Neural cell (in vitro differentiated cells): ENCODE data around the gene PYHIN1.

Source experiments
- EP300 ChIP-seq: fragments of 450-650 bp; conservative IDR thresholded peaks from 2 replicates; pipeline ENCODE4 v1.6.1; 2014; ENCODE audit warnings: antibody characterized with exemption, mild to moderate bottlenecking, moderate library complexity; ENCODE audit not compliant: poor library complexity, severe bottlenecking
- SMC3 ChIP-seq: fragments of 450-650 bp; conservative IDR thresholded peaks from 2 replicates; pipeline ENCODE4 v1.6.1; 2014; ENCODE audit warnings: antibody characterized with exemption, mild to moderate bottlenecking, moderate library complexity; ENCODE audit not compliant: poor library complexity
- TF ChIP-seq, protein P1 (sequence below): fragments of 450-650 bp; IDR thresholded peaks from 2 replicates; pipeline ENCODE4 v1.5.1; 2014; ENCODE audit warnings: antibody characterized with exemption, mild to moderate bottlenecking, moderate library complexity; ENCODE audit not compliant: poor library complexity, severe bottlenecking
- TF ChIP-seq, protein P2 (sequence below): IDR thresholded peaks from 2 replicates; pipeline ENCODE4 v1.6.1; 2012; ENCODE audit warnings: borderline replicate concordance

DNA sequence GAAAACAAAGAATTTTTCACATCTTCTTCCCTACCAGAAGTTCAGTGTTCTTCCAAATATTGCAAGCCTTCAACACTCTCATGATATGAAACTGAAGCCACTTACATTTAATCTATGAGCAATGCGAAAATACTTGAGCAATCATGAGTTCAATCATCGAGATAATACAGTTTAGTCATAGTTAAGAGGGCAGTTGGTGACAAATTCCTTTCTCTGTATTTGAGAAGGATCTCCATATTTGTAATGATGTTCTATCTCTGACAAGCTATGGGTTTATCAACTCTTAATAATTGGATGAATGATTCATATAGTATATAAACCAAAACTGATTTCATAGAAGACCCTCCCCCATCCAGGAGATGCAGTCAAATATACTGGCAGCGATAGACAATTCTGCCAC, 29.7 kb upstream of the PYHIN1 start:
- TF ChIP-seq, protein P1, sequence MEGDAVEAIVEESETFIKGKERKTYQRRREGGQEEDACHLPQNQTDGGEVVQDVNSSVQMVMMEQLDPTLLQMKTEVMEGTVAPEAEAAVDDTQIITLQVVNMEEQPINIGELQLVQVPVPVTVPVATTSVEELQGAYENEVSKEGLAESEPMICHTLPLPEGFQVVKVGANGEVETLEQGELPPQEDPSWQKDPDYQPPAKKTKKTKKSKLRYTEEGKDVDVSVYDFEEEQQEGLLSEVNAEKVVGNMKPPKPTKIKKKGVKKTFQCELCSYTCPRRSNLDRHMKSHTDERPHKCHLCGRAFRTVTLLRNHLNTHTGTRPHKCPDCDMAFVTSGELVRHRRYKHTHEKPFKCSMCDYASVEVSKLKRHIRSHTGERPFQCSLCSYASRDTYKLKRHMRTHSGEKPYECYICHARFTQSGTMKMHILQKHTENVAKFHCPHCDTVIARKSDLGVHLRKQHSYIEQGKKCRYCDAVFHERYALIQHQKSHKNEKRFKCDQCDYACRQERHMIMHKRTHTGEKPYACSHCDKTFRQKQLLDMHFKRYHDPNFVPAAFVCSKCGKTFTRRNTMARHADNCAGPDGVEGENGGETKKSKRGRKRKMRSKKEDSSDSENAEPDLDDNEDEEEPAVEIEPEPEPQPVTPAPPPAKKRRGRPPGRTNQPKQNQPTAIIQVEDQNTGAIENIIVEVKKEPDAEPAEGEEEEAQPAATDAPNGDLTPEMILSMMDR = no peak
- no peak for TF ChIP-seq EP300
- TF ChIP-seq SMC3 = no peak
- TF ChIP-seq, protein P2, sequence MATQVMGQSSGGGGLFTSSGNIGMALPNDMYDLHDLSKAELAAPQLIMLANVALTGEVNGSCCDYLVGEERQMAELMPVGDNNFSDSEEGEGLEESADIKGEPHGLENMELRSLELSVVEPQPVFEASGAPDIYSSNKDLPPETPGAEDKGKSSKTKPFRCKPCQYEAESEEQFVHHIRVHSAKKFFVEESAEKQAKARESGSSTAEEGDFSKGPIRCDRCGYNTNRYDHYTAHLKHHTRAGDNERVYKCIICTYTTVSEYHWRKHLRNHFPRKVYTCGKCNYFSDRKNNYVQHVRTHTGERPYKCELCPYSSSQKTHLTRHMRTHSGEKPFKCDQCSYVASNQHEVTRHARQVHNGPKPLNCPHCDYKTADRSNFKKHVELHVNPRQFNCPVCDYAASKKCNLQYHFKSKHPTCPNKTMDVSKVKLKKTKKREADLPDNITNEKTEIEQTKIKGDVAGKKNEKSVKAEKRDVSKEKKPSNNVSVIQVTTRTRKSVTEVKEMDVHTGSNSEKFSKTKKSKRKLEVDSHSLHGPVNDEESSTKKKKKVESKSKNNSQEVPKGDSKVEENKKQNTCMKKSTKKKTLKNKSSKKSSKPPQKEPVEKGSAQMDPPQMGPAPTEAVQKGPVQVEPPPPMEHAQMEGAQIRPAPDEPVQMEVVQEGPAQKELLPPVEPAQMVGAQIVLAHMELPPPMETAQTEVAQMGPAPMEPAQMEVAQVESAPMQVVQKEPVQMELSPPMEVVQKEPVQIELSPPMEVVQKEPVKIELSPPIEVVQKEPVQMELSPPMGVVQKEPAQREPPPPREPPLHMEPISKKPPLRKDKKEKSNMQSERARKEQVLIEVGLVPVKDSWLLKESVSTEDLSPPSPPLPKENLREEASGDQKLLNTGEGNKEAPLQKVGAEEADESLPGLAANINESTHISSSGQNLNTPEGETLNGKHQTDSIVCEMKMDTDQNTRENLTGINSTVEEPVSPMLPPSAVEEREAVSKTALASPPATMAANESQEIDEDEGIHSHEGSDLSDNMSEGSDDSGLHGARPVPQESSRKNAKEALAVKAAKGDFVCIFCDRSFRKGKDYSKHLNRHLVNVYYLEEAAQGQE = no peak
